ENCODE results near the gene CAMP. TPM values are rescaled to one million over a fixed set of nuclear protein-coding genes. Genes with fewer than 3 reads are reported as not detected.

CAMP gene
- total and polyA plus RNA-seq, 2 of the 13 experiments (the other 11 are each of a cell fraction or from before 2014, with no cell fraction given), result not detected

DNA sequence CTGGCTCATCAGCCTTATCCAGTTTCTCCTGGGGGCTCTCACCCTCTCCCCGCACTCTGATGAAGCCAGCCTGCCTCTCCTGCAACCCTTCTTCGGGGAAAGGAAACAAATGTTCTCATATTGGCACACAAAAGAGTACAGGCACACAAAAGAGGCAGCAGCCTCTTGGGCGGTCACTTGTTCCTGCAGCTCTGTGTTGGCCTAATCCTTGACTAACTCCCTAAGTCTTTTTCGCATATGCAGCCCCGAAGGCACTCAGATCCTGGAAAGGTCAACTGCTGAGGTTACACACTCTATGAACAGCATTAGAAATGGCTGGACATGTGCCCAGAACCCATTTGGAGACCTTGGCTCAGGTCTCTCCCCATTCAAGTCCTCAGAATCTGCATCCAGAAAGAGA is 7.4 kb upstream of the CAMP start:
- Histone ChIP-seq H3K9me3 (ENCODE audit: low read length) (no peaks in the 10 kb centered on the region), H4K20me1 (ENCODE audit: insufficient read depth, low read length) (no peaks in the 10 kb centered on the region), H3K79me2 (ENCODE audit: insufficient read depth, low read length) (no peaks in the 10 kb centered on the region), H3K4me2 (ENCODE audit: low read depth, low read length) (no peak overlapping the region), H2AFZ (ENCODE audit: low read length) (no peak overlapping the region), H3K27ac (ENCODE audit: extremely low read length, insufficient read depth, low read length) (no peak overlapping the region), H3K9ac (ENCODE audit: insufficient read depth, low read depth, low read length) (no peak overlapping the region), H3K36me3 (replicated peaks in 1 of 2; ENCODE audit: control insufficient read depth in 1 of 2, insufficient read depth in 2 of 2, low read length in 2 of 2) (no peaks in the 10 kb centered on the region), H3K4me1 (ENCODE audit: insufficient read depth, low read length) (peaks cover 44% of the 10 kb centered on the region), H3K4me3 (replicated peaks in 1 of 3; ENCODE audit: insufficient read depth in 1 of 3, low read depth in 2 of 3, low read length in 3 of 3) (no peak overlapping the region), H3K27me3 (ENCODE audit: control insufficient read depth in 1 of 2, insufficient read depth in 2 of 2, low read length in 2 of 2) (no peaks in the 10 kb centered on the region; a peak in 2 of 5 replicates)
- ATAC-seq (peak; percentile 6; the same call in 1 of the 3 replicates), DNase-seq (ENCODE audit: low spot score) (no peak), FAIRE-seq (no peak)
- 30% methylated on average over 5 of the region's 5 CpGs for WGBS (ENCODE audit: low lambda C conversion rate)
- ChIA-PET CTCF (ENCODE audit: low intra/inter-chr PET ratio, low total read pairs) (no interaction called here), POLR2A (no interaction called here)
- intact Hi-C loops (cut with micrococcal nuclease; ENCODE audit: unreplicated experiment) (no loop called here), in situ Hi-C loops (cut with HindIII; ENCODE audit: extremely low pct_ligation_motif_present, low pct_unique_long_range_greater_than_20kb) (no loop called here)
- no peak for TF ChIP-seq FOXA3 (CRISPR knock-in tag; IDR thresholded peaks at IDR 0.05)
- TF ChIP-seq LCORL (IDR thresholded peaks at IDR 0.05), result no peak
- no peak for TF ChIP-seq LCORL (CRISPR knock-in tag; IDR thresholded peaks at IDR 0.05)
- TF ChIP-seq, protein P1, sequence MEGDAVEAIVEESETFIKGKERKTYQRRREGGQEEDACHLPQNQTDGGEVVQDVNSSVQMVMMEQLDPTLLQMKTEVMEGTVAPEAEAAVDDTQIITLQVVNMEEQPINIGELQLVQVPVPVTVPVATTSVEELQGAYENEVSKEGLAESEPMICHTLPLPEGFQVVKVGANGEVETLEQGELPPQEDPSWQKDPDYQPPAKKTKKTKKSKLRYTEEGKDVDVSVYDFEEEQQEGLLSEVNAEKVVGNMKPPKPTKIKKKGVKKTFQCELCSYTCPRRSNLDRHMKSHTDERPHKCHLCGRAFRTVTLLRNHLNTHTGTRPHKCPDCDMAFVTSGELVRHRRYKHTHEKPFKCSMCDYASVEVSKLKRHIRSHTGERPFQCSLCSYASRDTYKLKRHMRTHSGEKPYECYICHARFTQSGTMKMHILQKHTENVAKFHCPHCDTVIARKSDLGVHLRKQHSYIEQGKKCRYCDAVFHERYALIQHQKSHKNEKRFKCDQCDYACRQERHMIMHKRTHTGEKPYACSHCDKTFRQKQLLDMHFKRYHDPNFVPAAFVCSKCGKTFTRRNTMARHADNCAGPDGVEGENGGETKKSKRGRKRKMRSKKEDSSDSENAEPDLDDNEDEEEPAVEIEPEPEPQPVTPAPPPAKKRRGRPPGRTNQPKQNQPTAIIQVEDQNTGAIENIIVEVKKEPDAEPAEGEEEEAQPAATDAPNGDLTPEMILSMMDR (CRISPR knock-in tag; IDR thresholded peaks at IDR 0.05), result no peak
- no peak for TF ChIP-seq BCL6 (CRISPR knock-in tag; IDR thresholded peaks at IDR 0.05)
- TF ChIP-seq NFRKB (IDR thresholded peaks at IDR 0.05), result no peak
- TF ChIP-seq ZBTB20 (CRISPR knock-in tag; IDR thresholded peaks at IDR 0.05; ENCODE audit: borderline replicate concordance, low read depth), result no peak
- no peak for TF ChIP-seq ARHGAP35 (CRISPR knock-in tag; IDR thresholded peaks at IDR 0.05; ENCODE audit: borderline replicate concordance)
- TF ChIP-seq ZNF556 (CRISPR knock-in tag; IDR thresholded peaks at IDR 0.05; ENCODE audit: borderline replicate concordance), result no peak
- TF ChIP-seq, protein P2, sequence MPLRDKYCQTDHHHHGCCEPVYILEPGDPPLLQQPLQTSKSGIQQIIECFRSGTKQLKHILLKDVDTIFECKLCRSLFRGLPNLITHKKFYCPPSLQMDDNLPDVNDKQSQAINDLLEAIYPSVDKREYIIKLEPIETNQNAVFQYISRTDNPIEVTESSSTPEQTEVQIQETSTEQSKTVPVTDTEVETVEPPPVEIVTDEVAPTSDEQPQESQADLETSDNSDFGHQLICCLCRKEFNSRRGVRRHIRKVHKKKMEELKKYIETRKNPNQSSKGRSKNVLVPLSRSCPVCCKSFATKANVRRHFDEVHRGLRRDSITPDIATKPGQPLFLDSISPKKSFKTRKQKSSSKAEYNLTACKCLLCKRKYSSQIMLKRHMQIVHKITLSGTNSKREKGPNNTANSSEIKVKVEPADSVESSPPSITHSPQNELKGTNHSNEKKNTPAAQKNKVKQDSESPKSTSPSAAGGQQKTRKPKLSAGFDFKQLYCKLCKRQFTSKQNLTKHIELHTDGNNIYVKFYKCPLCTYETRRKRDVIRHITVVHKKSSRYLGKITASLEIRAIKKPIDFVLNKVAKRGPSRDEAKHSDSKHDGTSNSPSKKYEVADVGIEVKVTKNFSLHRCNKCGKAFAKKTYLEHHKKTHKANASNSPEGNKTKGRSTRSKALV (CRISPR knock-in tag; IDR thresholded peaks at IDR 0.05), result no peak
- no peak for TF ChIP-seq ZNF780A (CRISPR knock-in tag; IDR thresholded peaks at IDR 0.05)
- TF ChIP-seq, protein P3, sequence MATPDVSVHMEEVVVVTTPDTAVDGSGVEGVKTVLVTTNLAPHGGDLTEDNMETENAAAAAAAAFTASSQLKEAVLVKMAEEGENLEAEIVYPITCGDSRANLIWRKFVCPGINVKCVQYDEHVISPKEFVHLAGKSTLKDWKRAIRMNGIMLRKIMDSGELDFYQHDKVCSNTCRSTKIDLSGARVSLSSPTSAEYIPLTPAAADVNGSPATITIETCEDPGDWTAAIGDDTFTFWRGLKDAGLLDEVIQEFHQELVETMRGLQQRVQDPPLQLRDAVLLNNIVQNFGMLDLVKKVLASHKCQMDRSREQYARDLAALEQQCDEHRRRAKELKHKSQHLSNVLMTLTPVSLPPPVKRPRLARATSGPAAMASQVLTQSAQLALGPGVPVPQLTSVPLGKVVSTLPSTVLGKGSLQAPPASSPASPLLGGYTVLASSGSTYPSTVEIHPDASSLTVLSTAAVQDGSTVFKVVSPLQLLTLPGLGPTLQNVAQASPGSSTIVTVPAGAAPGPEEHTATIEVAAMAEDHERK (CRISPR knock-in tag; IDR thresholded peaks at IDR 0.05; ENCODE audit: low read depth), result no peak
- TF ChIP-seq, protein P4, sequence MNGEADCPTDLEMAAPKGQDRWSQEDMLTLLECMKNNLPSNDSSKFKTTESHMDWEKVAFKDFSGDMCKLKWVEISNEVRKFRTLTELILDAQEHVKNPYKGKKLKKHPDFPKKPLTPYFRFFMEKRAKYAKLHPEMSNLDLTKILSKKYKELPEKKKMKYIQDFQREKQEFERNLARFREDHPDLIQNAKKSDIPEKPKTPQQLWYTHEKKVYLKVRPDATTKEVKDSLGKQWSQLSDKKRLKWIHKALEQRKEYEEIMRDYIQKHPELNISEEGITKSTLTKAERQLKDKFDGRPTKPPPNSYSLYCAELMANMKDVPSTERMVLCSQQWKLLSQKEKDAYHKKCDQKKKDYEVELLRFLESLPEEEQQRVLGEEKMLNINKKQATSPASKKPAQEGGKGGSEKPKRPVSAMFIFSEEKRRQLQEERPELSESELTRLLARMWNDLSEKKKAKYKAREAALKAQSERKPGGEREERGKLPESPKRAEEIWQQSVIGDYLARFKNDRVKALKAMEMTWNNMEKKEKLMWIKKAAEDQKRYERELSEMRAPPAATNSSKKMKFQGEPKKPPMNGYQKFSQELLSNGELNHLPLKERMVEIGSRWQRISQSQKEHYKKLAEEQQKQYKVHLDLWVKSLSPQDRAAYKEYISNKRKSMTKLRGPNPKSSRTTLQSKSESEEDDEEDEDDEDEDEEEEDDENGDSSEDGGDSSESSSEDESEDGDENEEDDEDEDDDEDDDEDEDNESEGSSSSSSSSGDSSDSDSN (CRISPR knock-in tag; IDR thresholded peaks at IDR 0.05), result no peak
- BruUV-seq (replicated peaks), result no TSS peak

Measured in HepG2 (cell line).